Keratinocyte (primary cell): ENCODE measurements around the gene PGGT1B. TPM values are rescaled to one million over a fixed set of nuclear protein-coding genes. Genes with fewer than 3 reads are reported as not detected.

Source experiments
- DNase-seq: peaks from one replicate; pipeline ENCODE4 v3.0.0-alpha.2; 2011; ENCODE audit warnings: low read depth, missing footprints, low spot score
- FAIRE-seq: peaks from 2 replicates; lab custom pipeline; 2011; peaks lifted over from hg19 to GRCh38; lab: Jason Lieb, UNC
- H2AFZ ChIP-seq: 2 replicates; pipeline ENCODE4 v1.6.0; 2012; ENCODE audit warnings: low read length, control low read depth, inconsistent platforms; ENCODE audit not compliant: control insufficient read depth
- H3K27ac ChIP-seq: 2 replicates; pipeline ENCODE4 v1.5.1; 2011; ENCODE audit warnings: low read length; ENCODE audit not compliant: control insufficient read depth, insufficient read depth
- H3K27me3 ChIP-seq: 3 replicates; pipeline ENCODE4 v1.6.0; 2011; ENCODE audit warnings: low read length; ENCODE audit not compliant: control insufficient read depth, insufficient read depth; ENCODE audit errors: extremely low read depth
- H3K36me3 ChIP-seq, 2 experiments: 2 replicates in 1 of 2; 3 replicates in 1 of 2; pipeline ENCODE4 v1.5.1; 2011; ENCODE audit warnings: low read length in 2 of 2, mild to moderate bottlenecking in 1 of 2; ENCODE audit not compliant: control insufficient read depth in 2 of 2, insufficient read depth in 2 of 2; ENCODE audit errors: extremely low read depth in 1 of 2
- H3K4me1 ChIP-seq: 3 replicates; pipeline ENCODE4 v1.5.1; 2011; ENCODE audit warnings: low read length; ENCODE audit not compliant: control insufficient read depth, insufficient read depth; ENCODE audit errors: extremely low read depth
- H3K4me2 ChIP-seq: 3 replicates; pipeline ENCODE4 v1.6.0; 2011; ENCODE audit warnings: low read depth, low read length; ENCODE audit not compliant: control insufficient read depth, insufficient read depth; ENCODE audit errors: extremely low read depth
- H3K4me3 ChIP-seq, 3 experiments: fragments of 200-600 bp in 1 of 3; sonication (generic) in 1 of 3; 2 replicates in 2 of 3; 3 replicates in 1 of 3; pipeline ENCODE4 v1.5.1; 2011 to 2016; ENCODE audit warnings: low read length in 3 of 3, mild to moderate bottlenecking in 3 of 3, control low read depth in 2 of 3, inconsistent platforms in 1 of 3, low read depth in 1 of 3, mixed read lengths in 1 of 3, mixed run types in 1 of 3, moderate library complexity in 1 of 3; ENCODE audit not compliant: control insufficient read depth in 2 of 3, insufficient read depth in 2 of 3; ENCODE audit errors: extremely low read depth in 1 of 3
- H3K79me2 ChIP-seq: 2 replicates; pipeline ENCODE4 v1.6.0; 2012; ENCODE audit warnings: low read length; ENCODE audit not compliant: control insufficient read depth, insufficient read depth
- H3K9ac ChIP-seq: 3 replicates; pipeline ENCODE4 v1.6.0; 2011; ENCODE audit warnings: low read length; ENCODE audit not compliant: control insufficient read depth, insufficient read depth; ENCODE audit errors: extremely low read depth
- H3K9me1 ChIP-seq: 3 replicates; pipeline ENCODE4 v1.6.0; 2011; ENCODE audit warnings: low read length; ENCODE audit not compliant: control insufficient read depth, insufficient read depth; ENCODE audit errors: extremely low read depth
- H3K9me3 ChIP-seq: 2 replicates; pipeline ENCODE4 v1.5.1; 2012; ENCODE audit warnings: low read depth, low read length; ENCODE audit not compliant: control insufficient read depth
- H4K20me1 ChIP-seq: 3 replicates; pipeline ENCODE4 v1.6.0; 2011; ENCODE audit warnings: low read length; ENCODE audit not compliant: control insufficient read depth, insufficient read depth; ENCODE audit errors: extremely low read depth
- EZH2 ChIP-seq: IDR thresholded peaks from one replicate; pipeline ENCODE4 v1.6.1; 2012; ENCODE audit warnings: inconsistent platforms, mild to moderate bottlenecking, low read length, moderate library complexity
- dilution Hi-C: fragments of 300-500 bp; cut with MboI; formaldehyde crosslinking; loops from one replicate; pipeline ENCODE4 v1.7.0; 2020; ENCODE audit warnings: low sequenced_read_pairs; ENCODE audit not compliant: extremely low pct_ligation_motif_present
- polyA plus RNA-seq, 5 experiments: library from polyadenylated mRNA; depleted of rRNA in 3 of 5; stranded (reverse) in 3 of 5; stranded (forward) in 1 of 5; unstranded in 1 of 5; fragments of >200 nt; gene quantifications; 1 replicate in 1 of 5; 2 replicates in 3 of 5; 3 replicates in 1 of 5; pipeline versions ENCODE4 v1.2.1 to v1.2.3, GENCODE V29; 2011 to 2012; ENCODE audit warnings: missing spikeins in 2 of 5, low read depth in 1 of 5, low replicate concordance in 1 of 5
- TF ChIP-seq, protein P1 (sequence below), 3 experiments: IDR thresholded peaks in 1 of 3; conservative IDR thresholded peaks in 1 of 3; optimal IDR thresholded peaks in 1 of 3; 2 replicates in 2 of 3; 3 replicates in 1 of 3; pipeline versions ENCODE3 to v1.5.1; 2011; ENCODE audit warnings: low read length in 3 of 3, mild to moderate bottlenecking in 3 of 3, moderate library complexity in 2 of 3, control low read depth in 1 of 3, inconsistent platforms in 1 of 3; ENCODE audit not compliant: insufficient read depth in 2 of 3; ENCODE audit errors: extremely low read depth in 1 of 3

PGGT1B gene
- polyA plus RNA-seq, 1 donor (not counting 4 experiments of a cell fraction or from before 2014, with no cell fraction given), result 5.5 TPM

DNA sequence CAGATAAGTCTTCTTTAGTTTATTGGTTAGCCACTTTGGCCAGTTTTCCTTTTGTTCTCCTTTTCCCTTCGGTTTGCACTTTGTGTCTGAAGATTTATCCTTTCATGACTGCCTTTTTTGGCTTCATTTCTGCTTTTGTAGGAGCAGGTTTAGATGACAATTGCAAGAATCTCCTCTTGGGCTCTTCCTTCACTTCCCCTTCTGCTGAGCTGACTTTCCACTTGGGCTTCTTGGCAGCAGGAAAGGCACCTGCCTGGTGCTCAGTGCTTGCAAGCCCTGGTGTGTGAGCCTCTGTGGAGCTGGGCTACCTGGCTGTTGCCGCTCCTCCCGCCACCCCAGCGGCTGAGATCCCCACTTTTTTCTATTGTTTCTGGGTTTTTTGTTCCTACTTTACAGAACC, 26.4 kb upstream of the PGGT1B start:
- H3K9me3 ChIP-seq, result no peaks in the 10 kb centered on the region
- dilution Hi-C loops, result no loop called here
- no peak overlapping the region for H3K4me2 ChIP-seq
- no peak for FAIRE-seq
- no peak for DNase-seq
- TF ChIP-seq, protein P1, sequence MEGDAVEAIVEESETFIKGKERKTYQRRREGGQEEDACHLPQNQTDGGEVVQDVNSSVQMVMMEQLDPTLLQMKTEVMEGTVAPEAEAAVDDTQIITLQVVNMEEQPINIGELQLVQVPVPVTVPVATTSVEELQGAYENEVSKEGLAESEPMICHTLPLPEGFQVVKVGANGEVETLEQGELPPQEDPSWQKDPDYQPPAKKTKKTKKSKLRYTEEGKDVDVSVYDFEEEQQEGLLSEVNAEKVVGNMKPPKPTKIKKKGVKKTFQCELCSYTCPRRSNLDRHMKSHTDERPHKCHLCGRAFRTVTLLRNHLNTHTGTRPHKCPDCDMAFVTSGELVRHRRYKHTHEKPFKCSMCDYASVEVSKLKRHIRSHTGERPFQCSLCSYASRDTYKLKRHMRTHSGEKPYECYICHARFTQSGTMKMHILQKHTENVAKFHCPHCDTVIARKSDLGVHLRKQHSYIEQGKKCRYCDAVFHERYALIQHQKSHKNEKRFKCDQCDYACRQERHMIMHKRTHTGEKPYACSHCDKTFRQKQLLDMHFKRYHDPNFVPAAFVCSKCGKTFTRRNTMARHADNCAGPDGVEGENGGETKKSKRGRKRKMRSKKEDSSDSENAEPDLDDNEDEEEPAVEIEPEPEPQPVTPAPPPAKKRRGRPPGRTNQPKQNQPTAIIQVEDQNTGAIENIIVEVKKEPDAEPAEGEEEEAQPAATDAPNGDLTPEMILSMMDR (optimal IDR thresholded peaks at IDR 0.05 in 1 of 3, IDR thresholded peaks at IDR 0.05 in 1 of 3, conservative IDR thresholded peaks at IDR 0.05 in 1 of 3; ENCODE audit: extremely low read depth in 1 of 3, insufficient read depth in 2 of 3, low read length in 3 of 3), result no peak
- no peak for TF ChIP-seq EZH2
- H3K4me1 ChIP-seq, result no peaks in the 10 kb centered on the region
- no peaks in the 10 kb centered on the region for H3K79me2 ChIP-seq
- no peak overlapping the region for H3K27ac ChIP-seq
- no peak overlapping the region for H3K4me3 ChIP-seq
- no peak overlapping the region for H3K9ac ChIP-seq
- no peak overlapping the region for H2AFZ ChIP-seq
- H3K36me3 ChIP-seq, result no peaks in the 10 kb centered on the region
- no peaks in the 10 kb centered on the region for H4K20me1 ChIP-seq
- no peaks in the 10 kb centered on the region for H3K27me3 ChIP-seq
- no peaks in the 10 kb centered on the region for H3K9me1 ChIP-seq

- TF ChIP-seq, protein P1 (optimal IDR thresholded peaks at IDR 0.05 in 1 of 3, IDR thresholded peaks at IDR 0.05 in 1 of 3, conservative IDR thresholded peaks at IDR 0.05 in 1 of 3; ENCODE audit: extremely low read depth in 1 of 3, insufficient read depth in 2 of 3, low read length in 3 of 3), result no peak
- no peak for TF ChIP-seq EZH2
- no peak overlapping the region for H3K4me3 ChIP-seq
- dilution Hi-C loops, result no loop called here
- H3K79me2 ChIP-seq, result no peaks in the 10 kb centered on the region
- H3K4me2 ChIP-seq, result no peak overlapping the region
- no peak overlapping the region for H2AFZ ChIP-seq
- FAIRE-seq, result no peak
- DNase-seq, result no peak
- H3K36me3 ChIP-seq, result no peaks in the 10 kb centered on the region
- H3K9me3 ChIP-seq, result no peaks in the 10 kb centered on the region
- H3K4me1 ChIP-seq, result no peaks in the 10 kb centered on the region
- no peaks in the 10 kb centered on the region for H3K27me3 ChIP-seq
- no peaks in the 10 kb centered on the region for H4K20me1 ChIP-seq
- H3K9ac ChIP-seq, result no peak overlapping the region
- no peaks in the 10 kb centered on the region for H3K9me1 ChIP-seq
- no peak overlapping the region for H3K27ac ChIP-seq
Measured at GRCh38 chr5:115284021-115284420, 21.3 kb upstream of the PGGT1B start.
